Epithelial cell of prostate (primary cell): Measurements from ENCODE around the gene C19orf38.

Experiments used
- DNase-seq: peaks from one replicate; pipeline ENCODE4 v3.0.0-alpha.2; 2011; ENCODE audit warnings: low read depth, low spot score
- H3K27ac ChIP-seq: fragments of 450-650 bp; 2 replicates; pipeline ENCODE4 v1.5.1; 2017; ENCODE audit warnings: mild to moderate bottlenecking

Gene C19orf38

GRCh38 chr19:10895920-10896319 lies 47.7 kb downstream of the C19orf38 start:
- H3K27ac ChIP-seq, result no peak overlapping the region
- no peak for DNase-seq

- no peak overlapping the region for H3K27ac ChIP-seq
- DNase-seq, result no peak
Measured at GRCh38 chr19:10896851-10897526, 48.8 kb downstream of the C19orf38 start.

GRCh38 chr19:10898633-10899032 lies 50.4 kb downstream of the C19orf38 start:
- DNase-seq, result no peak
- H3K27ac ChIP-seq, result peak overlapping the region; percentile 9

- DNase-seq, result no peak
- peak overlapping the region; percentile 9 for H3K27ac ChIP-seq
Measured at GRCh38 chr19:10899151-10899653, 51.0 kb downstream of the C19orf38 start.

GRCh38 chr19:10907925-10908324 lies 59.7 kb downstream of the C19orf38 start:
- no peak for DNase-seq
- no peak overlapping the region for H3K27ac ChIP-seq

- DNase-seq, result no peak
- H3K27ac ChIP-seq, result no peak overlapping the region
Measured at GRCh38 chr19:10908380-10908960, 60.3 kb downstream of the C19orf38 start.

- DNase-seq, result no peak
- H3K27ac ChIP-seq, result no peak overlapping the region
Measured at GRCh38 chr19:10911579-10912363, 63.6 kb downstream of the C19orf38 start.

GRCh38 chr19:10912619-10913018 lies 64.4 kb downstream of the C19orf38 start:
- H3K27ac ChIP-seq, result no peak overlapping the region
- DNase-seq, result no peak

GRCh38 chr19:10913716-10914340 lies 65.6 kb downstream of the C19orf38 start:
- H3K27ac ChIP-seq, result no peak overlapping the region
- no peak for DNase-seq

GRCh38 chr19:10915130-10916091 lies 67.2 kb downstream of the C19orf38 start:
- no peak for DNase-seq
- H3K27ac ChIP-seq, result peak overlapping the region; percentile 25

- H3K27ac ChIP-seq, result no peak overlapping the region
- no peak for DNase-seq
Measured at GRCh38 chr19:10916602-10917001, 68.4 kb downstream of the C19orf38 start.

- DNase-seq, result no peak
- no peak overlapping the region for H3K27ac ChIP-seq
Measured at GRCh38 chr19:10918359-10918758, 70.1 kb downstream of the C19orf38 start.
